ENCODE data around the gene H2BK1.

Gene H2BK1

GRCh38 chr7:151226560-151226874 lies 16.2 kb upstream of the H2BK1 start:
- Histone ChIP-seq H4K20me1 (ENCODE audit: insufficient read depth, low read length) (no peaks in the 10 kb centered on the region), H2AFZ (ENCODE audit: low read length) (peak overlapping the region; percentile 84), H3K4me1 (ENCODE audit: low read length) (peaks cover 16% of the 10 kb centered on the region), H3K27me3 (replicated peaks; ENCODE audit: insufficient read depth, low read length) (no peaks in the 10 kb centered on the region), H3K36me3 (replicated peaks; ENCODE audit: insufficient read depth, low read length) (peaks cover 9% of the 10 kb centered on the region; the same call in 1 of the 2 replicates), H3K9me3 (replicated peaks; ENCODE audit: insufficient read depth, low read length) (no peaks in the 10 kb centered on the region), H3K27ac (ENCODE audit: low read length) (no peak overlapping the region), H3K9me2 (replicated peaks; ENCODE audit: insufficient read depth, low read length) (no peaks in the 10 kb centered on the region), H3K4me3 (ENCODE audit: low read length) (peak overlapping the region; percentile 89), H3K4me2 (ENCODE audit: low read depth, low read length) (peak overlapping the region; percentile 95), H3F3A (ENCODE audit: insufficient read depth, low read length) (no peaks in the 10 kb centered on the region), H3K9ac (ENCODE audit: low read length) (peak overlapping the region; percentile 62), H3K79me2 (ENCODE audit: low read length) (peaks cover 26% of the 10 kb centered on the region)
- DNase-seq: no peak
- TF ChIP-seq EZH2phosphoT487 (IDR thresholded peaks at IDR 0.05; ENCODE audit: low read length): no peak
- no peak for TF ChIP-seq CTCF (IDR thresholded peaks at IDR 0.05; ENCODE audit: low read length)
- no peak for TF ChIP-seq EZH2 (optimal IDR thresholded peaks at IDR 0.05; ENCODE audit: low read depth, low read length)

GRCh38 chr7:151225948-151226510 lies 15.7 kb upstream of the H2BK1 start:
- no peaks in the 10 kb centered on the region for H3K9me2 ChIP-seq (replicated peaks; ENCODE audit: insufficient read depth, low read length)
- peak overlapping the region; percentile 84; the same call in 1 of the 2 replicates for H2AFZ ChIP-seq (ENCODE audit: low read length)
- peak overlapping the region; percentile 62 for H3K9ac ChIP-seq (ENCODE audit: low read length)
- H3K4me2 ChIP-seq (ENCODE audit: low read depth, low read length): peak overlapping the region; percentile 95
- H3K4me3 ChIP-seq (ENCODE audit: low read length): peak overlapping the region; percentile 89
- H3K27me3 ChIP-seq (replicated peaks; ENCODE audit: insufficient read depth, low read length): no peaks in the 10 kb centered on the region
- TF ChIP-seq EZH2 (optimal IDR thresholded peaks at IDR 0.05; ENCODE audit: low read depth, low read length) (no peak), EZH2phosphoT487 (IDR thresholded peaks at IDR 0.05; ENCODE audit: low read length) (no peak), CTCF (IDR thresholded peaks at IDR 0.05; ENCODE audit: low read length) (no peak)
- no peak for DNase-seq
- H3F3A ChIP-seq (ENCODE audit: insufficient read depth, low read length): no peaks in the 10 kb centered on the region
- peaks cover 26% of the 10 kb centered on the region for H3K79me2 ChIP-seq (ENCODE audit: low read length)
- no peaks in the 10 kb centered on the region for H4K20me1 ChIP-seq (ENCODE audit: insufficient read depth, low read length)
- H3K27ac ChIP-seq (ENCODE audit: low read length): no peak overlapping the region
- H3K36me3 ChIP-seq (replicated peaks; ENCODE audit: insufficient read depth, low read length): peaks cover 9% of the 10 kb centered on the region; the same call in 1 of the 2 replicates
- H3K4me1 ChIP-seq (ENCODE audit: low read length): peaks cover 12% of the 10 kb centered on the region
- no peaks in the 10 kb centered on the region for H3K9me3 ChIP-seq (replicated peaks; ENCODE audit: insufficient read depth, low read length)

GRCh38 chr7:151223728-151224127 lies 13.4 kb upstream of the H2BK1 start:
- Histone ChIP-seq H3K4me2 (ENCODE audit: low read depth, low read length) (no peak overlapping the region), H3K9me2 (replicated peaks; ENCODE audit: insufficient read depth, low read length) (no peaks in the 10 kb centered on the region), H3K4me3 (ENCODE audit: low read length) (no peak overlapping the region), H3K4me1 (ENCODE audit: low read length) (peaks cover 12% of the 10 kb centered on the region), H3K27me3 (replicated peaks; ENCODE audit: insufficient read depth, low read length) (no peaks in the 10 kb centered on the region), H3K9me3 (replicated peaks; ENCODE audit: insufficient read depth, low read length) (no peaks in the 10 kb centered on the region), H3F3A (ENCODE audit: insufficient read depth, low read length) (no peaks in the 10 kb centered on the region), H4K20me1 (ENCODE audit: insufficient read depth, low read length) (no peaks in the 10 kb centered on the region), H3K36me3 (replicated peaks; ENCODE audit: insufficient read depth, low read length) (peaks cover 15% of the 10 kb centered on the region; the same call in 1 of the 2 replicates), H3K9ac (ENCODE audit: low read length) (no peak overlapping the region), H2AFZ (ENCODE audit: low read length) (no peak overlapping the region), H3K79me2 (ENCODE audit: low read length) (peaks cover 26% of the 10 kb centered on the region), H3K27ac (ENCODE audit: low read length) (no peak overlapping the region)
- DNase-seq: no peak
- no peak for TF ChIP-seq CTCF (IDR thresholded peaks at IDR 0.05; ENCODE audit: low read length)
- TF ChIP-seq EZH2 (optimal IDR thresholded peaks at IDR 0.05; ENCODE audit: low read depth, low read length): no peak
- TF ChIP-seq EZH2phosphoT487 (IDR thresholded peaks at IDR 0.05; ENCODE audit: low read length): no peak

Measured in MM.1S (cell line).